Activated CD4-positive, alpha-beta T cell treated with anti-CD3 and anti-CD28 coated beads, Interleukin-2, amount 10 ng/mL, durations not matched to agents 7 days and 5 days (primary cell): ENCODE data around the gene ANP32E. TPM values are rescaled to one million over a fixed set of nuclear protein-coding genes. Genes with fewer than 3 reads are reported as not detected.
A peak's percentile ranks its signal among the peaks of the same experiment; 100 is the strongest.

Source experiments
- CTCF ChIA-PET: fragments of 350-600 bp; sonication (Branson Sonifier 250); formaldehyde crosslinking; loops from one replicate; lab custom pipeline; 2021; ENCODE audit warnings: antibody characterized with exemption; lab: Charles Lee
- POLR2A ChIA-PET: fragments of 350-600 bp; sonication (Branson Sonifier 250); formaldehyde crosslinking; loops from one replicate; lab custom pipeline; 2021; ENCODE audit warnings: antibody characterized with exemption; lab: Charles Lee
- DNase-seq: peaks from one replicate; pipeline ENCODE4 v3.0.0-alpha.2; 2020
- H3K27ac Mint-ChIP-seq: one replicate; pipeline ENCODE4 v1.8.0; 2021; ENCODE audit warnings: mild to moderate bottlenecking, moderate library complexity, mixed read lengths
- H3K27me3 Mint-ChIP-seq: one replicate; pipeline ENCODE4 v1.8.0; 2021; ENCODE audit warnings: mixed read lengths
- H3K36me3 Mint-ChIP-seq: one replicate; pipeline ENCODE4 v1.8.0; 2021; ENCODE audit warnings: low read depth, mixed read lengths
- H3K4me1 Mint-ChIP-seq: one replicate; pipeline ENCODE4 v1.8.0; 2021; ENCODE audit warnings: mixed read lengths
- H3K4me3 Mint-ChIP-seq: one replicate; pipeline ENCODE4 v1.8.0; 2021; ENCODE audit warnings: mild to moderate bottlenecking, moderate library complexity, mixed read lengths
- H3K9me3 Mint-ChIP-seq: one replicate; pipeline ENCODE4 v1.8.0; 2021; ENCODE audit warnings: mixed read lengths
- total RNA-seq, 2 experiments: library from RNA; stranded (reverse); gene quantifications; one replicate each; pipeline ENCODE4 v1.2.3, GENCODE V29; 2021

Gene ANP32E
- total RNA-seq, 2 experiments from 2014 or later = 164 to 173 TPM

GRCh38 chr1:150173141-150173585 lies 62.7 kb downstream of the ANP32E start:
- CTCF ChIA-PET = no interaction called here
- Mint-ChIP-seq H3K4me1 (no peaks in the 10 kb centered on the region), H3K4me3 (no peak overlapping the region), H3K27ac (no peak overlapping the region), H3K9me3 (no peaks in the 10 kb centered on the region), H3K36me3 (no peaks in the 10 kb centered on the region), H3K27me3 (peaks cover 5% of the 10 kb centered on the region)
- POLR2A ChIA-PET = no interaction called here
- DNase-seq = no peak

- Mint-ChIP-seq H3K4me1 (no peaks in the 10 kb centered on the region), H3K27me3 (peaks cover 8% of the 10 kb centered on the region), H3K9me3 (no peaks in the 10 kb centered on the region), H3K27ac (no peak overlapping the region), H3K4me3 (no peak overlapping the region), H3K36me3 (no peaks in the 10 kb centered on the region)
- CTCF ChIA-PET = interaction anchor here (0.6 to 2.2 kb wide), 6 partner anchors 8 to 941 kb away, joined by 3 to 9 read pairs (median 3); partner anchors contain the start of gene VPS45
- POLR2A ChIA-PET = interaction anchor here (0.6 kb wide), 1 partner anchor 286 kb away, joined by 3 read pairs; a partner anchor contains a TSS
- DNase-seq = no peak
Measured at GRCh38 chr1:150171801-150172200, 64.1 kb downstream of the ANP32E start.

GRCh38 chr1:150168960-150169601 lies 66.8 kb downstream of the ANP32E start:
- H3K4me1 Mint-ChIP-seq = peaks cover 15% of the 10 kb centered on the region
- H3K27me3 Mint-ChIP-seq = peaks cover 8% of the 10 kb centered on the region
- no peaks in the 10 kb centered on the region for H3K36me3 Mint-ChIP-seq
- ChIA-PET POLR2A (interaction anchor here (0.6 kb wide), 1 partner anchor 282 kb away, joined by 3 read pairs; a partner anchor contains a TSS), CTCF (interaction anchor here (0.8 to 2.9 kb wide), 6 partner anchors 9 to 104 kb away, joined by 3 to 11 read pairs (median 4); partner anchors contain the start of gene PLEKHO1)
- no peak overlapping the region for H3K27ac Mint-ChIP-seq
- H3K4me3 Mint-ChIP-seq = no peak overlapping the region
- peak; percentile 50 for DNase-seq
- no peaks in the 10 kb centered on the region for H3K9me3 Mint-ChIP-seq

Other genes starting within 250 kb of the ANP32E start
- gene OTUD7B, start 225.4 kb downstream of the ANP32E start, total RNA-seq = 10 to 100 TPM in 1 of 2 experiments, 1 to 10 TPM in 1; 9.9 to 10.6 TPM
- gene VPS45, start 168.3 kb downstream of the ANP32E start, total RNA-seq = 10 to 100 TPM; 34.1 to 38.1 TPM
- gene PLEKHO1, start 86.2 kb downstream of the ANP32E start, total RNA-seq = 10 to 100 TPM; 65.6 to 67.7 TPM
- gene CA14, start 21.7 kb upstream of the ANP32E start, total RNA-seq = not detected
- 100 to 1,000 TPM; 130 to 137 TPM for gene APH1A, start 32.9 kb upstream of the ANP32E start, total RNA-seq
- 1 to 10 TPM; 2.4 to 3.5 TPM for gene C1orf54, start 36.7 kb upstream of the ANP32E start, total RNA-seq
- gene CIART, start 46.4 kb upstream of the ANP32E start, total RNA-seq = 1 to 10 TPM; 1.7 to 2.1 TPM
- 10 to 100 TPM; 69.6 to 72.9 TPM for gene MRPS21, start 57.7 kb upstream of the ANP32E start, total RNA-seq
- gene PRPF3, start 85.4 kb upstream of the ANP32E start, total RNA-seq = 10 to 100 TPM; 83.2 to 87.7 TPM
- gene RPRD2, start 128.0 kb upstream of the ANP32E start, total RNA-seq = 10 to 100 TPM; 36.4 to 43.6 TPM